H9 (cell line): ENCODE measurements around the gene ITGB3. TPM values are rescaled to one million over a fixed set of nuclear protein-coding genes. Genes with fewer than 3 reads are reported as not detected.

Experiments
- DNase-seq: peaks from one replicate; pipeline ENCODE4 v3.0.0-alpha.2; 2017
- H2AFZ ChIP-seq: one replicate; pipeline ENCODE4 v1.6.1; 2013; ENCODE audit warnings: mild to moderate bottlenecking, low read length, control low read depth, moderate library complexity
- H2AK5ac ChIP-seq: 2 replicates; pipeline ENCODE4 v1.6.1; 2013; ENCODE audit warnings: low read length, control low read depth, mixed read lengths; ENCODE audit not compliant: insufficient read length
- H2BK120ac ChIP-seq: one replicate; pipeline ENCODE4 v1.6.1; 2013; ENCODE audit warnings: low read depth, mild to moderate bottlenecking, low read length, control low read depth, inconsistent platforms; ENCODE audit not compliant: poor library complexity, severe bottlenecking
- H2BK12ac ChIP-seq: 2 replicates; pipeline ENCODE4 v1.6.1; 2013; ENCODE audit warnings: low read length, control low read depth, mixed read lengths, low read depth; ENCODE audit not compliant: insufficient read length
- H2BK15ac ChIP-seq: 2 replicates; pipeline ENCODE4 v1.6.1; 2013; ENCODE audit warnings: low read depth, low read length, control low read depth
- H2BK20ac ChIP-seq: one replicate; pipeline ENCODE4 v1.6.1; 2013; ENCODE audit warnings: low read depth, mild to moderate bottlenecking, low read length, control low read depth, inconsistent platforms; ENCODE audit not compliant: poor library complexity, severe bottlenecking
- H2BK5ac ChIP-seq: 2 replicates; pipeline ENCODE4 v1.6.1; 2013; ENCODE audit warnings: low read length, control low read depth, mixed read lengths; ENCODE audit not compliant: insufficient read length
- H3K14ac ChIP-seq: 2 replicates; pipeline ENCODE4 v1.6.1; 2013; ENCODE audit warnings: low read length, control low read depth; ENCODE audit not compliant: insufficient read depth
- H3K18ac ChIP-seq: 2 replicates; pipeline ENCODE4 v1.6.1; 2013; ENCODE audit warnings: low read depth, mild to moderate bottlenecking, mixed read lengths, low read length, control low read depth; ENCODE audit not compliant: insufficient read length
- H3K23ac ChIP-seq: 2 replicates; pipeline ENCODE4 v1.6.1; 2013; ENCODE audit warnings: low read length, control low read depth, mixed read lengths, low read depth; ENCODE audit not compliant: insufficient read length
- H3K23me2 ChIP-seq: 2 replicates; pipeline ENCODE4 v1.6.1; 2013; ENCODE audit warnings: low read depth, mild to moderate bottlenecking, mixed read lengths, low read length, control low read depth; ENCODE audit not compliant: insufficient read length, poor library complexity, severe bottlenecking
- H3K27ac ChIP-seq: 2 replicates; pipeline ENCODE4 v1.5.1; 2013; ENCODE audit warnings: low read length, control low read depth, mixed read lengths, low read depth; ENCODE audit not compliant: insufficient read length
- H3K27me3 ChIP-seq: 2 replicates; pipeline ENCODE4 v1.6.1; 2013; ENCODE audit warnings: low read length, control low read depth, inconsistent platforms; ENCODE audit not compliant: insufficient read depth
- H3K4ac ChIP-seq: 2 replicates; pipeline ENCODE4 v1.6.1; 2013; ENCODE audit warnings: low read depth, mild to moderate bottlenecking, control low read depth, inconsistent platforms, low read length, moderate library complexity
- H3K4me1 ChIP-seq: 2 replicates; pipeline ENCODE4 v1.6.1; 2013; ENCODE audit warnings: low read length, control low read depth, inconsistent platforms; ENCODE audit not compliant: insufficient read depth
- H3K4me2 ChIP-seq: 2 replicates; pipeline ENCODE4 v1.6.1; 2013; ENCODE audit warnings: low read length, control low read depth, mixed read lengths; ENCODE audit not compliant: insufficient read length, insufficient read depth
- H3K56ac ChIP-seq: 2 replicates; pipeline ENCODE4 v1.6.1; 2013; ENCODE audit warnings: low read depth, mild to moderate bottlenecking, mixed read lengths, low read length, control low read depth; ENCODE audit not compliant: insufficient read length
- H3K79me1 ChIP-seq: 2 replicates; pipeline ENCODE4 v1.6.1; 2013; ENCODE audit warnings: low read depth, mild to moderate bottlenecking, moderate library complexity, low read length, control low read depth, inconsistent platforms; ENCODE audit not compliant: insufficient read depth, poor library complexity, severe bottlenecking
- H3K79me2 ChIP-seq: 2 replicates; pipeline ENCODE4 v1.6.1; 2013; ENCODE audit warnings: low read length, control low read depth, inconsistent platforms; ENCODE audit not compliant: insufficient read depth
- H3K9ac ChIP-seq: 2 replicates; pipeline ENCODE4 v1.6.1; 2013; ENCODE audit warnings: low read length, control low read depth, mixed read lengths; ENCODE audit not compliant: insufficient read length; ENCODE audit errors: extremely low read depth
- H3K9me3 ChIP-seq: one replicate; pipeline ENCODE4 v1.6.1; 2013; ENCODE audit warnings: low read depth, low read length, inconsistent platforms; ENCODE audit not compliant: control insufficient read depth
- H3T11ph ChIP-seq: one replicate; pipeline ENCODE4 v1.6.1; 2013; ENCODE audit warnings: mild to moderate bottlenecking, low read length, control low read depth, inconsistent platforms
- H4K20me1 ChIP-seq: one replicate; pipeline ENCODE4 v1.6.1; 2013; ENCODE audit not compliant: control insufficient read depth, insufficient read length, insufficient read depth
- H4K5ac ChIP-seq: 2 replicates; pipeline ENCODE4 v1.6.1; 2013; ENCODE audit warnings: low read depth, mild to moderate bottlenecking, mixed read lengths, low read length, control low read depth; ENCODE audit not compliant: insufficient read length
- H4K8ac ChIP-seq: replicated peaks from 2 replicates; pipeline ENCODE4 v1.6.1; 2013; ENCODE audit warnings: low read length, control low read depth, mixed read lengths, low read depth; ENCODE audit not compliant: insufficient read length
- H4K91ac ChIP-seq: 2 replicates; pipeline ENCODE4 v1.6.1; 2013; ENCODE audit warnings: low read depth, mild to moderate bottlenecking, moderate library complexity, mixed read lengths, low read length, control low read depth; ENCODE audit not compliant: insufficient read length
- H3K27ac Mint-ChIP-seq, 3 experiments: 2 replicates in 2 of 3; 3 replicates in 1 of 3; pipeline ENCODE4 v1.8.0; 2020 to 2021; ENCODE audit warnings: mixed read lengths in 3 of 3, mild to moderate bottlenecking in 1 of 3, moderate library complexity in 1 of 3
- H3K27me3 Mint-ChIP-seq: 2 replicates; pipeline ENCODE4 v1.8.0; 2021; ENCODE audit warnings: low read depth, mild to moderate bottlenecking, moderate library complexity, mixed read lengths
- H3K36me3 Mint-ChIP-seq, 3 experiments: 2 replicates in 2 of 3; 3 replicates in 1 of 3; pipeline ENCODE4 v1.8.0; 2020 to 2021; ENCODE audit warnings: low read depth in 3 of 3, mixed read lengths in 3 of 3; ENCODE audit not compliant: insufficient read depth in 1 of 3
- H3K4me1 Mint-ChIP-seq, 2 experiments: 2 replicates each; pipeline ENCODE4 v1.8.0; 2020; ENCODE audit warnings: mixed read lengths in 2 of 2
- H3K4me3 Mint-ChIP-seq, 2 experiments: 2 replicates in 1 of 2; 3 replicates in 1 of 2; pipeline ENCODE4 v1.8.0; 2020 to 2021; ENCODE audit warnings: mild to moderate bottlenecking in 2 of 2, mixed read lengths in 2 of 2, moderate library complexity in 1 of 2
- H3K9me3 Mint-ChIP-seq, 2 experiments: 2 replicates in 1 of 2; 3 replicates in 1 of 2; pipeline ENCODE4 v1.8.0; 2020; ENCODE audit warnings: mild to moderate bottlenecking in 2 of 2, mixed read lengths in 2 of 2, moderate library complexity in 1 of 2
- CTCF ChIP-seq: fragments of 200-600 bp; sonication (generic); conservative IDR thresholded peaks from 3 replicates; pipeline ENCODE4 v1.8.0; 2021; ENCODE audit warnings: antibody characterized with exemption, mild to moderate bottlenecking
- WGBS: extraction: QIAGEN DNeasy Blood & Tissue Kit; methylation state at CpG from one replicate; pipeline ENCODE4 v1.1.7; 2013; ENCODE audit warnings: missing lambda C conversion rate, low lambda C conversion rate, mixed read lengths; ENCODE audit not compliant: insufficient read length; ENCODE audit errors: extremely low coverage; 5-methylcytosine and 5-hydroxymethylcytosine counted together
- total RNA-seq: library from RNA; stranded (reverse); gene quantifications from 2 replicates; pipeline ENCODE4 v1.2.1, GENCODE V29; 2021

ITGB3 gene
- total RNA-seq, 1 experiment from 2014 or later: not detected

GRCh38 chr17:47218896-47219430 is 34.7 kb upstream of the ITGB3 start:
- Histone ChIP-seq H3K27ac (no peak overlapping the region), H3K4me2 (no peak overlapping the region), H2BK15ac (no peak overlapping the region), H2BK20ac (no peak overlapping the region), H2BK5ac (no peak overlapping the region), H3K4ac (no peak overlapping the region), H4K91ac (no peak overlapping the region), H3K9ac (no peak overlapping the region), H3T11ph (no peak overlapping the region), H3K14ac (no peak overlapping the region), H3K79me2 (no peaks in the 10 kb centered on the region), H4K5ac (no peak overlapping the region), H3K4me1 (peaks cover 5% of the 10 kb centered on the region; the same call in 1 of the 2 replicates), H4K20me1 (no peaks in the 10 kb centered on the region), H2BK12ac (no peak overlapping the region), H3K79me1 (no peaks in the 10 kb centered on the region), H3K27me3 (no peaks in the 10 kb centered on the region), H2AK5ac (no peak overlapping the region), H3K23ac (no peak overlapping the region), H3K9me3 (no peaks in the 10 kb centered on the region), H2AFZ (no peak overlapping the region), H2BK120ac (no peak overlapping the region), H3K18ac (no peak overlapping the region), H3K23me2 (no peaks in the 10 kb centered on the region), H3K56ac (no peak overlapping the region), H4K8ac (no peak overlapping the region)
- H3K4me1 Mint-ChIP-seq: peaks cover 15 to 20% of the 10 kb centered on the region in 2 experiments
- no peak overlapping the region for H3K27ac Mint-ChIP-seq
- DNase-seq: no peak
- no peak for TF ChIP-seq CTCF
- H3K4me3 Mint-ChIP-seq: no peak overlapping the region
- H3K27me3 Mint-ChIP-seq: peaks cover 21% of the 10 kb centered on the region
- WGBS: no CpG with 5 or more reads among the region's 6 CpGs
- H3K9me3 Mint-ChIP-seq: peaks cover 4 to 14% of the 10 kb centered on the region in 2 experiments
- H3K36me3 Mint-ChIP-seq: peaks cover 0 to 6% (median 2%) of the 10 kb centered on the region in 3 experiments; a peak in 3 of 7 replicates
